ENCODE results near the gene RHBDL3.

RHBDL3 gene

DNA sequence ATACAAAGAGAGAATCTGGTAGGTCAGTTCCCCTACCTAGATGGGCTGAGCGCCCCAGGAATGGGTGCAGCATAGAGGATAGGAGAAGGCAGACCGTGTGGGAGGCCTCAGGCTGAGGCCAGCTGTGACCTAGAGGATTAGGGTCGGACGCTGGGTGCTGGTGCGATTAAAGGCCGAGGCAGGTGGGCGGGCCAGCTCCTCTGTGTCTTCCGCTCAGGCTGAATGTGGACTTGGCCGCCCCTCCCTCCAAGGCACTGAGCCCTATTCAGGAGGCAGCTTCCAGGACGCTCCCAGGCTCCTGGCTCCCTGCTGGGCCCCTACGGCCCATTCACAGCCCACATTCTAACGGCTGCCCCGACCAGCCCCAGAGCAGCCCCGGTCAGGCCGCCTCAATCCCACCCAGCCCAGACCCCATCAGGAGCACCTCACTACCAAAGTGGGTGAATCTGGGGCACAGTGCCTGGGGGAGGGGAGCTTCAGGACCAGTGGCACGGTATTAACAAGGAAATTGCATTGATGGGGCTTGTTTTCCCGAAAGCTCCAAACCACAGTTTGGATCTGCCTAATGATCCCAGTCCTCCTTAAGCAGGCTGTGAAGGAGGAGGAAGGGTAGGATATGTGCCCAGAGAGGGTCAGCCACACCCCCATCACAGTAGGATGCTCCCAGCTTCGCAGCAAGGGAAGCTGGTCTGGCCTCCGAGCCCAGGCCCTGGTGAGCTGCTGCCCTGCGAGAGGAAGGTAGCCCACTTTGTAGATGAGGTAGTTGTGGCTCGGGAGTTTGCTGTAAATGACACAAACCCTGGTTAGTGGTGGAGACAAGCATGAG is 14.5 kb downstream of the RHBDL3 start:
- no peak overlapping the region for H3K27ac ChIP-seq
- H3K4me3 ChIP-seq (ENCODE audit: low read depth in 1 of 2, low read length in 1 of 2), result no peak overlapping the region
- H3K9me3 ChIP-seq, result no peaks in the 10 kb centered on the region
- H3K27me3 ChIP-seq, result peaks cover 38% of the 10 kb centered on the region
- H3K4me1 ChIP-seq (ENCODE audit: control insufficient read depth in 1 of 2, insufficient read depth in 1 of 2, low read depth in 1 of 2, low read length in 1 of 2), result peaks cover 0 to 1% of the 10 kb centered on the region in 2 experiments
- H3K36me3 ChIP-seq, result no peaks in the 10 kb centered on the region
- TF ChIP-seq, protein P1, sequence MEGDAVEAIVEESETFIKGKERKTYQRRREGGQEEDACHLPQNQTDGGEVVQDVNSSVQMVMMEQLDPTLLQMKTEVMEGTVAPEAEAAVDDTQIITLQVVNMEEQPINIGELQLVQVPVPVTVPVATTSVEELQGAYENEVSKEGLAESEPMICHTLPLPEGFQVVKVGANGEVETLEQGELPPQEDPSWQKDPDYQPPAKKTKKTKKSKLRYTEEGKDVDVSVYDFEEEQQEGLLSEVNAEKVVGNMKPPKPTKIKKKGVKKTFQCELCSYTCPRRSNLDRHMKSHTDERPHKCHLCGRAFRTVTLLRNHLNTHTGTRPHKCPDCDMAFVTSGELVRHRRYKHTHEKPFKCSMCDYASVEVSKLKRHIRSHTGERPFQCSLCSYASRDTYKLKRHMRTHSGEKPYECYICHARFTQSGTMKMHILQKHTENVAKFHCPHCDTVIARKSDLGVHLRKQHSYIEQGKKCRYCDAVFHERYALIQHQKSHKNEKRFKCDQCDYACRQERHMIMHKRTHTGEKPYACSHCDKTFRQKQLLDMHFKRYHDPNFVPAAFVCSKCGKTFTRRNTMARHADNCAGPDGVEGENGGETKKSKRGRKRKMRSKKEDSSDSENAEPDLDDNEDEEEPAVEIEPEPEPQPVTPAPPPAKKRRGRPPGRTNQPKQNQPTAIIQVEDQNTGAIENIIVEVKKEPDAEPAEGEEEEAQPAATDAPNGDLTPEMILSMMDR (IDR thresholded peaks at IDR 0.05), result no peak

DNA sequence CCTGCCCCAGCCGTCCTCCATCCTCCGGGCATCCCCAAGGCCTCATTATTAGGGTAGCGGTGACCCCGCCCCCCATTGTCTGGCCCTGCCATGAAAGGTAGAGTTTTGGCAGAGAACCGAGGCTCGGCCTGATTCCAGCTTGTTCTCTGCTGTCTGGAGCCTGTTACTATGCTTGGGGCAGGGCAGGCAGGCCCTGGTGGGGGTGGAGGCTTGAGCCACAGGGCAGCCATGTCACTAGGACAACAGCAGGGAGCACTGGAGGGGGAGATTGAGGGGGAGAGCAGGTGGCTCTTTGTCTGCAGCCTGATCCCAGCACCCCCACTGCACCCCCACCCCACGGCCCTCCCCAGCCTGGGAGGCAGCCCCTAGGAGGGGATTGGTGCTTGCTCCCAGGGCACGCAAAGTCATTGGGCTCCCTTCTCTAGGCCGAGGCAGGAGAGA is 15.4 kb downstream of the RHBDL3 start:
- Histone ChIP-seq H3K4me1 (ENCODE audit: control insufficient read depth in 1 of 2, insufficient read depth in 1 of 2, low read depth in 1 of 2, low read length in 1 of 2) (peaks cover 0 to 4% of the 10 kb centered on the region in 2 experiments), H3K27ac (no peak overlapping the region), H3K36me3 (no peaks in the 10 kb centered on the region), H3K9me3 (no peaks in the 10 kb centered on the region), H3K27me3 (peaks cover 39% of the 10 kb centered on the region), H3K4me3 (ENCODE audit: low read depth in 1 of 2, low read length in 1 of 2) (no peak overlapping the region)
- TF ChIP-seq, protein P1 (IDR thresholded peaks at IDR 0.05), result no peak

DNA sequence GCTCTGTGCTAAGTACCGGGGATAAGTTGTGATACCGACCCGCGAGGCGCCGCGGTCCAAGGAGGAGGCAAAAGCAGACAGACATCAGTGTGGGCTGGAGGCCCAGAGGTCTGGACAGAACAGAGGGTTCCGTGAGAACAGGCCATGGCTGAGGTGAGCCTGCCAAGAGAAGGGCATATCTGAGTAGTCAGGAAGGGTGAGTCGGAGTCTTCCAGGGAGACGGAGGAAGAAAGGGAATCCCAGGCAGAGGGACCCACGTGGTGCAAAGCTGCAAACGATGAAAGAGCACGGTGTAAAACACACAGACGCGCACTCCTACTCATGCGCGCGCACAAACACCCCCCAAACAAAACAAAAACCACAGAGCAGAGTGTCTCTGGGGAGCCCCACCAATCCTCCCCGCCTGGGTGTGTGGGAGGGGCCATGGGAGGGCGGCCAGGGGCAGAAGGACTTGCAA is 18.1 kb downstream of the RHBDL3 start:
- TF ChIP-seq, protein P1 (IDR thresholded peaks at IDR 0.05), result no peak
- peaks cover 6 to 10% of the 10 kb centered on the region in 2 experiments for H3K4me1 ChIP-seq (ENCODE audit: control insufficient read depth in 1 of 2, insufficient read depth in 1 of 2, low read depth in 1 of 2, low read length in 1 of 2)
- no peak overlapping the region for H3K4me3 ChIP-seq (ENCODE audit: low read depth in 1 of 2, low read length in 1 of 2)
- peaks cover 30% of the 10 kb centered on the region for H3K27me3 ChIP-seq
- H3K9me3 ChIP-seq, result no peaks in the 10 kb centered on the region
- no peaks in the 10 kb centered on the region for H3K36me3 ChIP-seq
- H3K27ac ChIP-seq, result no peak overlapping the region

DNA sequence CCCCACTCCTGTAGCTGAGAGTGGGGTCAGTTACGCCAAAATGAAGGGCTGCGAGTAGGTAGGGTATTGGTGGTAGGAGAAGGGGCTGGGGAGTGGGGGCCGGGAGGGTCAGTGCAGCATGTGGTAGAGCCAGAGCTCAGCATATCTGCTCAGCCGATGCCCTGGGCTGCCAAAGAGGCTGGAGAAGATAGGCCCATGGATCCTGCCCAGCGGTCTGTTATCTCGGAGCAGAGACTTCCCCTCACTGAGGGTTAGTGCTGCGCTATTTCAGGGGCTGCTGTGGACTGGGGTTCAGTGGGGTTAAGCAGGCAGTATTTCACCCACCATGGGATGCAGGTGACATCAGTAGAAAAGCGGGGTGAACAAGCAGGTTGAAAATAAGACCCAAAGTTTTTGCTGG is 19.7 kb downstream of the RHBDL3 start:
- H3K27ac ChIP-seq, result no peak overlapping the region
- H3K27me3 ChIP-seq, result peaks cover 30% of the 10 kb centered on the region
- TF ChIP-seq, protein P1 (IDR thresholded peaks at IDR 0.05), result no peak
- no peaks in the 10 kb centered on the region for H3K9me3 ChIP-seq
- peaks cover 13 to 16% of the 10 kb centered on the region in 2 experiments for H3K4me1 ChIP-seq (ENCODE audit: control insufficient read depth in 1 of 2, insufficient read depth in 1 of 2, low read depth in 1 of 2, low read length in 1 of 2)
- no peaks in the 10 kb centered on the region for H3K36me3 ChIP-seq
- no peak overlapping the region for H3K4me3 ChIP-seq (ENCODE audit: low read depth in 1 of 2, low read length in 1 of 2)

DNA sequence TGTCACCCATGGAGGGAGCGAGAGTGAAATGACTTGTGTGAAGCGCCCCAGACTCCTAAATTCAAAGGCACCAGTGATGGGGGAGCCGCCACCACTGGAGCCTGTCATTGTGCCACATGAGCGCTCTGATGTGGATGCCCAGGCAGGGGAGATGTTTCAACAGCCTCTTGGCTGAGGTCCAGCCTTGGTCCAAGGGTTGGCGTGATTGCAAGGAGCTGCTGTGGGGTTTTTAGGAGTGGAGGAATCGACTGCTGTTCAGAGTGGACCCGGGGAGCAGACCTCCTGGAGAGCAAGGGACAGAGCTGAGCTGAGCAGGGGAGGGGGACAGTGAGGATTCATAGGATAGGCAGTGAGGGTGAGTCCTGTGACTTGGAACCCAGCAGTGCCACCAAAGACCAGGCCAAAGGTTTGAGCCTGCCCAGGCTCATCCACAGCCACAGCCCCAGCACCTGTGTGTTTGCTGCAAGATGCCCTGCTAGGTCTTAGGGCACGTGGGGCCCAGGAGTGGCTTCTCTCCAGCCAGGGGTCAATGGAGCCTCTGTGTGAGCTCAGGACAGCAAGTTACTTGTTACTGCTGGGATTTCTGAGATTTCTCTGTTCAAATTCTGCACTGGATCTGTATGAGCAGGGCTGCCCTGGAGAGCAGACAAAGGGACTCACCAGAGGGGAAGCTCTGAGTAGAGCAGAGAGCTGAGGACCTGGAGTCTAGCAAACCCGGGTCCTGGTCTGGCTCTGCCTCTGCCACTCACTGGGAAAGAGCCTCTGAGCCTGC is 20.3 kb downstream of the RHBDL3 start:
- TF ChIP-seq, protein P1 (IDR thresholded peaks at IDR 0.05), result no peak
- peaks cover 13 to 16% of the 10 kb centered on the region in 2 experiments for H3K4me1 ChIP-seq (ENCODE audit: control insufficient read depth in 1 of 2, insufficient read depth in 1 of 2, low read depth in 1 of 2, low read length in 1 of 2)
- no peak overlapping the region for H3K27ac ChIP-seq
- H3K27me3 ChIP-seq, result peaks cover 30% of the 10 kb centered on the region
- no peaks in the 10 kb centered on the region for H3K9me3 ChIP-seq
- H3K4me3 ChIP-seq (ENCODE audit: low read depth in 1 of 2, low read length in 1 of 2), result no peak overlapping the region
- H3K36me3 ChIP-seq, result no peaks in the 10 kb centered on the region
